Gastroesophageal sphincter (tissue), 4 donors: ENCODE results near the gene NEK6. TPM values are rescaled to one million over a fixed set of nuclear protein-coding genes. Genes with fewer than 3 reads are reported as not detected.

Experiments used
- ATAC-seq: fragments of 150-250 bp; one replicate; pipeline ENCODE4 v1.9.1; 2016; ENCODE audit warnings: mild to moderate bottlenecking, moderate library complexity
- H3K27ac ChIP-seq, 4 donors: fragments of 200-600 bp; sonication (generic) in 3 of 4; 1 replicate in 3 of 4; 2 replicates in 1 of 4; pipeline ENCODE4 v1.5.1; 2016 to 2019
- H3K27me3 ChIP-seq: fragments of 200-600 bp; sonication (generic); one replicate; pipeline ENCODE4 v1.5.1; 2019
- H3K36me3 ChIP-seq, 2 donors: fragments of 200-600 bp; sonication (generic); one replicate each; pipeline ENCODE4 v1.5.1; 2019; ENCODE audit warnings: control low read depth in 1 of 2
- H3K4me1 ChIP-seq, 3 donors: fragments of 200-600 bp; sonication (generic); 1 replicate in 2 of 3; 2 replicates in 1 of 3; pipeline ENCODE4 v1.5.1; 2016 to 2019; ENCODE audit warnings: control low read depth in 2 of 3
- H3K4me3 ChIP-seq, 2 donors: fragments of 200-600 bp; sonication (generic); one replicate each; pipeline ENCODE4 v1.5.1; 2019; ENCODE audit warnings: mild to moderate bottlenecking in 1 of 2, moderate library complexity in 1 of 2
- H3K9me3 ChIP-seq, 3 donors: fragments of 200-600 bp; sonication (generic); one replicate each; pipeline ENCODE4 v1.5.1; 2017 to 2019; ENCODE audit warnings: control low read depth in 2 of 3
- EP300 ChIP-seq: sonication (generic); formaldehyde crosslinking; IDR thresholded peaks from one replicate; pipeline ENCODE4 v1.6.1; 2017; ENCODE audit warnings: antibody characterized with exemption, mild to moderate bottlenecking
- POLR2A ChIP-seq, 2 donors: fragments of 450-650 bp; IDR thresholded peaks; one replicate each; pipeline ENCODE4 v1.6.1; 2017; ENCODE audit warnings: antibody characterized with exemption in 2 of 2, mild to moderate bottlenecking in 2 of 2, moderate library complexity in 1 of 2
- POLR2AphosphoS5 ChIP-seq: sonication (generic); formaldehyde crosslinking; IDR thresholded peaks from one replicate; pipeline ENCODE4 v1.6.1; 2017; ENCODE audit warnings: antibody characterized with exemption
- WGBS, 2 donors: methylation state at CpG; one replicate each; pipeline ENCODE4 v1.1.5; 2018; ENCODE audit warnings: low coverage in 1 of 2; 5-methylcytosine and 5-hydroxymethylcytosine counted together
- total RNA-seq, 4 donors: library from RNA; depleted of rRNA; stranded (reverse); fragments of >200 nt; gene quantifications; one replicate each; pipeline ENCODE4 v1.1.0, GENCODE V29; 2016
- TF ChIP-seq, protein P1 (sequence below), 4 experiments: fragments of 200-600 bp in 2 of 4; fragments of 450-650 bp in 2 of 4; sonication (generic) in 1 of 4; IDR thresholded peaks; one replicate each; pipeline ENCODE4 v1.5.1; 2017 to 2019; ENCODE audit warnings: antibody characterized with exemption in 4 of 4, mild to moderate bottlenecking in 2 of 4, moderate library complexity in 2 of 4

The NEK6 gene
- total RNA-seq, 4 donors from 2014 or later, result 13.2 to 31.7 (median 19.3) TPM

DNA sequence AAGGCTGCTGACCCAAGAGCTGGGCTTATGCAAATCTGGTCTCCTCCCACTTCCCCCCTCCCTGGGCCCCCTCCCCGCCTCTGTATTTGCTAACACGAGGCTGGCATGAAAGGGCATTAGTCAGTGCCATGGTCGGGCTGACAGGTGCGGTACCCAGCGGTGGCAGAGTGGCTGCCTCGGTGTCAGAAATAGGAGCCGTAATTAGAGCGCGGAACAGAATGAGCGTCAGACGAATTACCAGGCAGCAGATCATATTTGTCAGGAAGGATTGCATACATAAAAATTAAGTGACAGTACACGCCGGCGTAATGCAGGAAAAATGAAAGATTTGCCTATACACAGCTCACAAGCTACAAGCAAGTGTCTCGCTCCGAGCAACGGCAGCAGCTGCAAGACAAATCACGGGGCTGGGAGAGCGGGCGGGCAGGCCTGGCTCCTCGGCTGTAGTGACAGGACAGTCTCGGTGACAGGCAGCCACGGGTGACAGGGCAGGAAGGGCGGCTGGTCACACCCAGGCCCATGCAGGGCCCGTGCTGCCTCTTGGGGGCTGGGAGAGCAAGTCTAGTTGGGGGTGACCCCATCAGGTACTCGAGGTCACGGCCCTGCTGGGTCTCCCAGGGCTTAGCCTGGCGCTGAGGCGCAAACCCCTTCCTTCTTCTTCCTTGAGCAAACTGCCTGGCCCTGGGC, 72.4 kb downstream of the NEK6 start:
- no peak overlapping the region for H3K4me3 ChIP-seq
- TF ChIP-seq EP300, result no peak
- no peak for TF ChIP-seq POLR2AphosphoS5
- no peak for TF ChIP-seq POLR2A (IDR thresholded peaks at IDR 0.05)
- TF ChIP-seq, protein P1, sequence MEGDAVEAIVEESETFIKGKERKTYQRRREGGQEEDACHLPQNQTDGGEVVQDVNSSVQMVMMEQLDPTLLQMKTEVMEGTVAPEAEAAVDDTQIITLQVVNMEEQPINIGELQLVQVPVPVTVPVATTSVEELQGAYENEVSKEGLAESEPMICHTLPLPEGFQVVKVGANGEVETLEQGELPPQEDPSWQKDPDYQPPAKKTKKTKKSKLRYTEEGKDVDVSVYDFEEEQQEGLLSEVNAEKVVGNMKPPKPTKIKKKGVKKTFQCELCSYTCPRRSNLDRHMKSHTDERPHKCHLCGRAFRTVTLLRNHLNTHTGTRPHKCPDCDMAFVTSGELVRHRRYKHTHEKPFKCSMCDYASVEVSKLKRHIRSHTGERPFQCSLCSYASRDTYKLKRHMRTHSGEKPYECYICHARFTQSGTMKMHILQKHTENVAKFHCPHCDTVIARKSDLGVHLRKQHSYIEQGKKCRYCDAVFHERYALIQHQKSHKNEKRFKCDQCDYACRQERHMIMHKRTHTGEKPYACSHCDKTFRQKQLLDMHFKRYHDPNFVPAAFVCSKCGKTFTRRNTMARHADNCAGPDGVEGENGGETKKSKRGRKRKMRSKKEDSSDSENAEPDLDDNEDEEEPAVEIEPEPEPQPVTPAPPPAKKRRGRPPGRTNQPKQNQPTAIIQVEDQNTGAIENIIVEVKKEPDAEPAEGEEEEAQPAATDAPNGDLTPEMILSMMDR (IDR thresholded peaks at IDR 0.05), result no peak
- H3K9me3 ChIP-seq, result no peaks in the 10 kb centered on the region
- no peaks in the 10 kb centered on the region for H3K4me1 ChIP-seq
- H3K36me3 ChIP-seq, result peaks cover 0 to 93% of the 10 kb centered on the region in 2 donors
- no peak overlapping the region for H3K27ac ChIP-seq
- peak; percentile 14 for ATAC-seq
- no peaks in the 10 kb centered on the region for H3K27me3 ChIP-seq
- WGBS, 2 donors, result 84 to 89% methylated on average over 7 to 22 of the region's 29 CpGs

DNA sequence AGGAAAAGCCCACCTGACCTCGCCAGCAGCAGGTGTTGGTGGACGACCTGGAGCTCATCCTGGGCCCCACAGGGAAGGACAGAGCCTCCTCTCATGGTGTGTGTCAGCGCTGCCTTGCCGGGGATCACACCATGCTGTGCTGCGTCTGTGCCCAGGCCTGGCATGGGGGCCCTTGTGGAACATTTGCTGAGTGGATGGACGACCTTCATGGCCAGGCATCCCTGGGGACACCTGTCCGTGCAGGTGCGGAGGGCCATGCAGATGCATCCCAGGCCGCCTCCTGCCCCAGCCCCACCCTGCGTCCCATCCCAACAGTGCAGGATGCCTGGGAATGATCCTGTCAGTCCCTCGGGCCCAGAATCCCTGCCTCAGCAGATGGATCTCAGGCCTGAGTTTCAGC, 73.8 kb downstream of the NEK6 start:
- H3K9me3 ChIP-seq, result no peaks in the 10 kb centered on the region
- peaks cover 0 to 93% of the 10 kb centered on the region in 2 donors for H3K36me3 ChIP-seq
- no peak for ATAC-seq
- no peak for TF ChIP-seq POLR2AphosphoS5
- TF ChIP-seq, protein P1 (IDR thresholded peaks at IDR 0.05), result no peak
- TF ChIP-seq POLR2A (IDR thresholded peaks at IDR 0.05), result no peak
- no peak for TF ChIP-seq EP300
- H3K27me3 ChIP-seq, result no peaks in the 10 kb centered on the region
- no peak overlapping the region for H3K4me3 ChIP-seq
- H3K4me1 ChIP-seq, result no peaks in the 10 kb centered on the region
- no peak overlapping the region for H3K27ac ChIP-seq
- 80 to 100% methylated on average over 1 of the region's 11 CpGs for WGBS, 2 donors

DNA sequence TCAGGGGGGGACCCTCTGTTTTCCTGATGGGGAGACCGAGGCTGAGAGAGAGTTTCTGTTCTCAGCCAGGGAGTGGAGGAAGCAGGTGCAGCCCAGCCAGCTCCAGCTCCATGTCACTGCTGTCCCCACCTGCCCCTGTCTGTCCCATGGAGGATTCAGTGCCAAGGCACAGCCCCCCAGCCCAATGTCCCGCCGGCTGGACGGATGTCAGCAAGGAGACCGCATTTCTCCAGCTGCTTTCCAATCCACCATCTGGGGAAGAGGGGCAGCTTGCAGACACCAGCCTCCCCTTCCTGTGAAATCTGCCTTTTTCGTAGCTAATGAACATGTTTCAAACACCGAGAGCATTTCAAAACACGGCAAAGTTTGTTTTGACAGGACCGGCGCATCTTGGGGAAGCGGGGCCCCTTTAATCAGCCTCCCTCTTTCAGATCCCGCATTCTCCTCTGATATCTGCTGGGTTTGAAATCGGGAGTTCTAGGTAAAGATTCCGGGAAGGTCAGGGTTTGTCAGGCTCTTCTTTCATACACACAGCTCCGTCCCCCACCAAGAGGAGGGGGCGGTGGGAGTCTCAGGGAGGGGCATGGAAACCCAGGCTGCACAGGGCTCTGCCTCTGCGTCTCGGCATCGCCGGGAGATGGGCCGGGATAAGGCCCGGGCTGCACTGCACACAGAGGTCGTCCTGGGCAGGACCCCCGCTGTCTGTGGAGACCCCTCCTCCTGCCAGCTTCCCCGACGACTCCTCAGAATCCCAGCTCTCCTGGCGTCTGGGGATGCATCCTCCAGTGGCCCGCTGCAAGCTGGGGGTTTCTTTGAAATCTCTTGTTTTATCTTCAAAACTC, 74.8 kb downstream of the NEK6 start:
- WGBS, 2 donors, result 61 to 75% methylated on average over 8 to 10 of the region's 28 CpGs
- H3K4me3 ChIP-seq, result no peak overlapping the region
- H3K4me1 ChIP-seq, result no peaks in the 10 kb centered on the region
- H3K27ac ChIP-seq, result no peak overlapping the region
- peaks cover 0 to 9% (median 0%) of the 10 kb centered on the region in 3 donors for H3K9me3 ChIP-seq
- ATAC-seq, result no peak
- TF ChIP-seq POLR2AphosphoS5, result no peak
- no peaks in the 10 kb centered on the region for H3K27me3 ChIP-seq
- H3K36me3 ChIP-seq, result peaks cover 0 to 93% of the 10 kb centered on the region in 2 donors

- peaks cover 0 to 93% of the 10 kb centered on the region in 2 donors for H3K36me3 ChIP-seq
Measured at GRCh38 chr9:124333203-124333579, 75.4 kb downstream of the NEK6 start.

More at GRCh38 chr9:124333203-124333579, 75.4 kb downstream of the NEK6 start:
- WGBS, 2 donors, result 100% methylated on average over 1 of the region's 7 CpGs; no CpG with 5 or more reads in 1 of the 2 donors
- H3K9me3 ChIP-seq, result peaks cover 0 to 13% (median 0%) of the 10 kb centered on the region in 3 donors
- no peak for ATAC-seq
- H3K4me3 ChIP-seq, result no peak overlapping the region
- H3K4me1 ChIP-seq, result no peaks in the 10 kb centered on the region
- H3K27ac ChIP-seq, result no peak overlapping the region
- no peaks in the 10 kb centered on the region for H3K27me3 ChIP-seq
- TF ChIP-seq POLR2A (IDR thresholded peaks at IDR 0.05) (no peak), EP300 (no peak), POLR2AphosphoS5 (no peak)
- TF ChIP-seq, protein P1 (IDR thresholded peaks at IDR 0.05), result no peak
